A549 treated with Mapracorat at 1 μM for 4 hours (cell line): ENCODE measurements around the gene CYTL1. TPM values are rescaled to one million over a fixed set of nuclear protein-coding genes. Genes with fewer than 3 reads are reported as not detected.

Source experiments
- total RNA-seq: library from RNA; stranded (reverse); fragments of 200-300 nt; extraction: Qiagen RNA extraction; gene quantifications from 5 replicates; pipeline ENCODE4 v1.2.3, GENCODE V29; 2022

Gene CYTL1
- total RNA-seq: not detected in 5 replicates

GRCh38 chr4:5019274-5019673 is at the start of gene CYTL1:
Gene CYTL1 (minus strand): TSS chr4:5019458. CDS start chr4:5019445, 13 bp downstream.

GRCh38 chr4:5051278-5052203 is 32.3 kb upstream of the CYTL1 start, which contains the start of gene STK32B:
Gene STK32B (plus strand): TSS chr4:5051480.

Other genes starting within 250 kb of the CYTL1 start
- gene MSX1, start 159.8 kb downstream of the CYTL1 start, total RNA-seq: 4.6 to 10.0 TPM (median 8.2 TPM) in 5 replicates
- gene STK32B, start 32.0 kb upstream of the CYTL1 start, total RNA-seq: 14.9 to 17.7 TPM (median 16.1 TPM) in 5 replicates